NCI-H2196 (cell line): ENCODE data around the gene DNAH3.
"Not testable (repeated sequence)": the region's sequence is repeated elsewhere in the genome, so short reads cannot be mapped to it uniquely, and the experiment has no call there.

Experiments used
- DNase-seq: peaks from one replicate; lab custom pipeline; 2025; ENCODE audit not compliant: unreplicated experiment; lab: John Stamatoyannopoulos, UW

Gene DNAH3

DNA sequence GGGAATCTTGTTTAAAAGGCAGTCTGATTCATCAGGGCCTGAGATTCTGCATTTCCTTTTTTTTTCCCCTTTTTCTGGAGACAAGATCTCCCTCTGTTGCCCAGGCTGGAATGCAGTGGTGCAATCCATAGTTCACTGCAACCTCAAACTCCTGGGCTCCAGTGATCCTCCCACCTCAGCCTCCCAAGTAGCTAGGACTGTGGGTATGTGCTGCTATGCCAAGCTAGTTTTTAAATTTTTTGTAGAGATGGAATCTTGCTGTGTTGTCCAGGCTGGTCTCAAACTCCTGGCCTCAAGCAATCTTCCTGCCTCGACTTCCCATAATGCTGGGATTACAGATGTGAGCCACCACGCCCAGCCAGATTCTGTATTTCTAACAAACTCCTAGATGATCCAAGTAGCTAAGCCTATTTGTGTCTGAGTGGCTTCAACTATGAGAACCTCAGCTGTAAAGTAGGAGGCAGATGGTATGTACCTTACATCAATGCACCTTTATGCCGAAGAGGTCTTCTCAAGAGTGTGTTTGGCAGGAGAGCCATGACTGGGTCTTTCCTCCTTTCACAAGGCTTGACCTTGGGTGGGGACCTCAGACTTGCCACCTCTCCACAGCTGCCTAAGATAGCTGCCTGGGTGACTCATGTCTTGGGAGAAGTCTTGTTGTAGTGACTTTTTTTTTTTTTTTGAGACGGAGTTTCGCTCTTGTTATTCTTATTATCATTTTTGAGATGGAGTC, 18.8 kb upstream of the DNAH3 start:
- no peak for DNase-seq

DNA sequence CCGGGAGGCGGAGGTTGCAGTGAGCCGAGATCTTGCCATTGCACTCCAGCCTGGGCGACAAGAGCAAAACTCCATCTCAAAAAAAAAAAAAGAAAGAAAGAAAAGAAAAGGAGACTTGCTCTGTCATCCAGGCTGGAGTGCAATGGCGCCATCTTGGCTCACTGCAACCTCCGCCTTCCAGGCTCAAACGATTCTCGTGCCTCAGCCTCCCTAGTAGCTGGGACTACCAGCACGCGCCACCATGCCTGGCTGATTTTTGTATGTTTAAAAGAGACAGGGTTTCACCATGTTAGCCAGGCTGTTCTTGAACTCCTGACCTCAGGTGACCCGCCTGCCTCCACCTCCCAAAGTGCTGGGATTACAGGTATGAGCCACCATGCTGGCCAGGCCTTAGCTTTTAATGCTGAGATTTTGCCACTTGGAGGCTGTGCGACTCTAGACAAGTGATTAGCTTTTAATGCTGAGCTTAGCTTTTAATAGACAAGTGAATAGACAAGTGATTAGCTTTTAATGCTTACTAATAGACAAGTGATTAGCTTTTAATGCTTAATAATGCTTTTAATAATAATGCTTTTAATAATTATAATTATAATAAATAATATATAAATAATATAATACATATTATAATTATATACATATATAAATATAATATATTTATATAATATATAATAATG, 17.4 kb upstream of the DNAH3 start:
- DNase-seq: no peak

DNA sequence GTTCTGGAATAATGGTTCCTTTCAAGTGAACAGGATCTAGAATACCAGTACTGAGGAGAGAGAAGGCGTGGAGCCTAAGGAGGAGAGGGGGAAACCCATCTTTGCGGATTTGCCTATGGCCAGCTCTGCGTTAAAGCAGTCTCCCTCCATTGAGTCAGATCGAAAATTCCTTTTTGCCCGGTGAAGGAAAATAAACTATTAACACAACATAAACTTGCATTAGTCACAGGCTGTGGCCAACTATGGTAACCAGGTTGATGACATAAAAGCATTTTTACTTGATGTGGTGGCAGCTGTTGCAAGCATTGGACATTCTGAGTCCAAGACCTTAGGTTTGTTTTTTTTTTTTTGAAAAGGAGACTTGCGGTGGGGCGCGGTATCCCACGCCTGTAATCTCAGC, 16.7 kb upstream of the DNAH3 start:
- no peak for DNase-seq

DNA sequence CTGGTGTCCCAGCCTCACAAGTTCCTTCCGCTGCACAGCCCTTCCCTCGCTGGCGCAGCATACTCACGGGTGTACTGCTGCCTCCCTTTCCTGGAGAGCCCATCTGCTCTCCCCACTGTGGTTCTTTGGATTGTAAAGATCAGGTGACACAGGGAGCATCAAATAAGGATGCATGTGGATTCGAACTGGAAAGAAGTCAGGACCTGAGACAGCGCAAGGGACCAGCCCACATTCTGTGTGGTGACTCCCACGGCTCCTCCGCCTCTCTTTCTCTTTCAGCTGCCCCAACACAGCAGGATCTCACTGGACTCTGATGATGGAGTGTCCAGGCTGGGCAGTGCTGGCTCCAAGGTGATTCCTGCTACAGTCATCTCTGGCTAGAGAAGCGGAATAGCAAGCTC, 15.9 kb upstream of the DNAH3 start:
- no peak for DNase-seq

DNA sequence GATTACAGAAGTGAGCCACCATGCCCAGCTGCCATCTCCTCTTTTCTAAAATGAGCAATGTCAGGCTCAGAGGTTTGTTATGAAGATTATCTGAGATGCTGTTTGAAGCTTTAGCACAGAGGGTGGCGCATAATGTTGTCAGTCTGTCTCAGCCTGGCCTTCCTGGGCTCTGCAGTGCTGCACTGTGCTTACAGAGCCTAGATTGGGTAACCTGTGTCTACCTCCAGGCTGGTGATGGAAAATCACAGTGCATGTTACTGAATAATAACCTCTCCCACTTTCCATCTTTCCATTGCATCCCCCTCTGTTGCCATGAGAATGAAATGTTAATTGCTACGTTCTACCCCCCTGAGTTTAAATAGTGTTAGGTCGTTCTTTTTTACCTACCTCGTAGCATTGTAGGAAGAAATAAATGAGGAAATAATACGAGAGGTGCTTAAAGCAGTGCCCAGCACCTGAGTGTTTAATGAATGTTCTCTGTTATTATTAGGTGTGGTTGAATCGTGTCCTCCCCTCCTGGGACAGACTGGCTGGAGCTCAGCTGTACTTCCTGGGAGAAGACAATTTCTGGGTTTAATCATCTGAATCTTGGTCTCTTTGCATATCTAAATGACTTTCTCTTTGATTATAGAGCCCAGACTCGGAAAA, 14.0 kb upstream of the DNAH3 start:
- no peak for DNase-seq

DNA sequence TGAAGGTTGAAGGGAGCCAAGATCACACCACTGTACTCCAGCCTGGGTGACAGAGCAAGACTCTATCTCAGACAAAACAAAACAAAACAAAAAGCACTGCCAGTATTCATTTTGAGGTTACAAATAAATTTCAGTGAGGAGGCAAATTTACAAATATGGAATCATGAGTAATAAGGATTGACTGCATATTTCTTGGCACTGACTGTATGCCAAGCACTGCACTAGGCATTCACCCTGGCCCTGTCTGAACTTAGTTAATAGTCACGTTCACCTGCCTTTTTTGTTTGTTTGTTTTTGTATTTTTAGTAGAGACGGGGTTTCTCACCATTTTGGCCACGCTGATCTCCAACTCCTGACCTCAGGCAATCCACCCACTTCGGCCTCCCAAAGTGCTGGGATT, 12.9 kb upstream of the DNAH3 start:
- DNase-seq: no peak

DNA sequence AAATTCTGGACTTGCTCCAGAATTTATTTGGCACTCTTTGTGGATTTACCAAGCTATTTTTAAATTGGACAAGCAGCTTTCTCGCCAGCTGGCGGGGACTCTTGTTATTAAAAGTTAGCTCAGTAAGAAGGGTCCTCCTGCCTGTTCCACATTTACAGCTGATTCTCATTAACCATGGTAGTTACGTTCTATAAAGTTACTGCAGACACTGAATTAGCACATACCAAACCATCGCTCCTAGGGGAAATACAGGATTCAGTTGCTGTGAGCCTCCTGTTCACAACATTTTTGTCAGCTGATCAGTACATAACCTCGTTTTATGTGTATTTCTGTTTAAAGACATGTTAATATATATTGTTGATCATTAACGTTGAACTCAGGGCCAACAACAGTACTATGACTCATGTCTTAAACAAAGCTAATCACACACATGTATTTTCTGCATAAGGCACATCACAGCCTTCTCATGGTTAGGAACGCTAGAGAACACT, 12.1 kb upstream of the DNAH3 start:
- DNase-seq: no peak

DNA sequence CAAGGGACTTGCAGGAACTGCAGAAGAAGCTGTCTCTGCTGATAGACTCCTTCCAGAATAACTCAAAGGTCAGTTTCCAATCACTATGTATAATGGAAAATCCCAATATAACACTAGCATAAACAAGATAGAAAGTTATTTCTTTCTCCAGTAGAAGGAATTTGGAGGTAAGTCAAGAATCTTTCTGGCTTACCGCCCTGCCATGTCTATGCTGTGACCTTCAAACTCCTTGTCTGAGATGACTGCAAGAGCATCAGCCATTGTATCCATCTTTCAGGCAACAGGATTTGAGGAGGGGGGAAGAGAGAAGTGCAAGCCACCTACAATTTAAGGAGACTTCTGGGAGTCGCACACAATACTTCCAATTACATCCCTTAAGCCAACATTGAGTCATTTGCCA, 10.6 kb upstream of the DNAH3 start:
- no peak for DNase-seq

DNA sequence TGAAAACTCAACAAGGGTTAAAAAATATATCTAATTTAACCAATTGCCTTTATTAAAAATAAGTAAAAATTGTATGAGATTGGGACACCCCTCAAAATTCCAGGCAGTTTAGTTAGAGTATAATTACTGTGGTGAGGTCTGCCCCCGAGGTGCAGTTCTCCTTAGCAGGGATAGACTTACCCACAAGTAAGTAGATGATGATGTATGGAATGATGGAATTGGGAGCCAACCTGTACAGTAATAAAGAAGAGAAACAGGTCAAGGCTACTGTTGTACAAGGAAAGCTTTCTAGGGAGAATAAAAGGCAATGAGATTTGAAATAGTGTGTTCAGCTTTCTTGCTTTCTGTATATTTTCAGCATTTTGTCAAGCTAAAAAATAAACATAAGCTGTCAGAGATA, 9.6 kb upstream of the DNAH3 start:
- DNase-seq: no peak

DNA sequence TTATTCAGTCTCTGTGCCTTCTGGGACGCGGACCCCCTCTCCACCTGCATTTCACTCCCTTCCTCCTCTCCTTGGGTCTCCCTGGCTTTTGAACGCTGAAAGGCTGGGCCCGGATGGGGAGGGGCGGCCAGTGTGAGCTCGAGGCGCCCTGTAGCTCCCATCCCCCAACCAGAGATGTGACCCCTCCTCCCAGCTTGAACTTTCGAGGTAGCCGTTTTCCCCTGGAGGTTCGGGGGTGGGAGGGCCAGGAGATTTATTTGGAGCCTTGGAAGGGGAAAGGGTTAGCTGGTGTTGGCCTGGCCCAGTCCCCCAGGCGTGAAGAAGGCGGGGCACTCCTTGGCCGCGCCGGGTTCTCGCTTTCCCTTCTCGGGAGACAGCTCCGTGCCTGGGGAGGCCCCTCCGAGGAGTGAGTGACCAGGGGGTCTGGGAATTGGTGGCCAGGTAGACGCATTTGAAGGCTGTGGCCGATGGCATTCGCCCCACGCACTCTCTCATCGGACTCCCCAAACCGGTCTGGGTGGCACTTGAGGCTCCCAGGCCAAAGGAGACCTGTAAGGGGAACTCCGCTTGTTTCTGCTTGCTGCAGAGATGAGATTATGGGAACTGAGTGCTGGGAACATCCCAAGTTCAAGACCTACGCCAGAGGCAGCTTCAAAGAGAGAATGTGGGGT, 8.8 kb upstream of the DNAH3 start:
- no peak for DNase-seq

DNA sequence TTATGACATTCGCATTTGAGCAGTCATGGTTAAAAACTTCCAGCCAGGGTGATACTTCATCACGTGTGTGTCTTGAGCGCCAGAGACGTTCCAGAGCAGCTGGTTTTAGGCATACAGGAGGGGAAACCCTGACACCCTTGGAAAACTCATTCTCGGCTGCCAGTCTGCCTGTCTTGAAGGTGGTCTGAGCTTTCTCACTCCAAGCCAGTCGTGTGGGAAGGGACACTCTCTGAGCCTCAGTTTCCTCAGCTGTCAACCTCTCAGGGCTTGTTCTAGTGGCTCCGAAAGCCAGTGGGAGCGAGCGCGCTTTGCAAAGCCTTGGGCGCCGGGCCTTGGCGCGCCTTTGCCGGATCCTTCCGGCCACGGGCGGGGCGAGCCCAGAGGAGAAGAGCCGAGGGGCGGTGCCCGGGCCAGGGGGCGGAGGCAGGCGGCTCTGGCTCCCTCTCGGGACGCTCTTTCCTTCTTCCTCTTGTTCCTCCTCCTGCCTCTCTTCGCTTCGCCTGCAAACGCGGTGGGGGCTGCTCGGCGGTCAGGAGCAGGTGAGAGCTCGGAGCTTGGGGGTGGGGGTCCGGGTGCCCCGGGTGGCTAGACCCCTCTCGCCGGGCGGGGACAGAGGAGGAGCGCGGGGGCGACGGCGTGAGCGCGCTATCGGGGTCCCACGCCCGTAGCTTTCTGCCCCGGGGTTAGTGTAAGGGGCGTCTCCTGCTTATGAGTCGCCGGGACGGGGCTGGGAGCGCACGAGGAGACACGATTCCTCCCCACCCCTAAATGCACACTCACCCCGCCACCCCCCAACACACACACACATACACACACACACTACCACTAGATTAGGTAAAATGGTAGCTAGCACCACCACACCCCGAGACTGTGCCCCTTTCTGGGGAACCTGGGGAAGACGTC, 7.8 kb upstream of the DNAH3 start, which contains the start of gene LDAF1:
LDAF1 (plus strand) TSS at position 467 of the 903 bp plus-strand sequence. CDS start 2,509 bp downstream, outside the sequence.
- DNase-seq: peak; percentile 80

DNA sequence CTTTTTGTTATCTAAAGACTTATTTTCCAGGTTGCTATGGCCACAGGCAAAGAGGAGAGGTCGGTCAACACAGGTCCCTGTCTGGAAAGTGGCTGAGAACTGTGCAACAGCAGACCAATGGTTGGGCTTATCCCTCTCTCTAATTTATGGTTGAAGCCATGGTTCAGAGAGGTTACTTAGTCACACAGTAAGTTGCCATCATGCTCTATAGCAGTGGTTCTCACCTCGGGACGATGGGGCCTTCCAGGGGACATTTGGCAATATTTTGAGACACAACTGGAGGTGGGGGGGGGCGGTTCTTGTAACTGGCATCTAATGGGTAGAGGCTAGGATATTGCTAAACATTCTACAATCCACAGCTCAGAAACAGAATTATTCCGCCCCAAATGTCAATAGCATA, 7.0 kb upstream of the DNAH3 start:
- DNase-seq: no peak

DNA sequence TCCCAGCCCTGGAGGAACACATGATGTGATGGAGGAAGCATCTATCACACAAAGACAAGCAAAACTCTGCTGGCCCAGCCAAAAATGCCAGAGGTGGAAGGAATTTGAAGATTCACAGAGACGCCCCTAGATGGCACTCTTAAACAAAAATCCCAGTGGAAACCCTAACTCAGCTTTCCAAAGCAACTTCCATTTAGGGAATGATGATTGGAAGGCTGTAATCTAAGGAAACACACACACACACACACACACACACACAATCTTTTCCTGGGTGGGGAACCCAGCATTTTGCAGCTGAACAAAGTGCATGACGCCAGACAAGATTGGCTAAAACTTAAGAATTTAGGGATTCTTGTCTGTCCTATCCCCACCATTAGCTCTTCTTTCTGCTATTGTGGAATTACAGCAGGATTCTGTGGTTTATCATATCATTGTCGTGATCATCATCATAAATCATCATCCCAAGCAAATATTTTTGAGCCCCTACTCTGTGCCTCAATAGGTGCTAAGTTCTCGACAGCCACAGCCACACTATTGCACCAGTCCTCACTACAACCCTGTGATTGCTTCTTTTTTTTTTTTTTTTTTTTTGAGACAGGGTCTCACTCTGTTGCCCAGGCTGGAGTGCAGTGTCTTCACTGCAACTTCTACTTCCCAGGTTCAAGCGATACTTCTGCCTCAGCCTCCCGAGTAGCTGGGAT, 6.3 kb upstream of the DNAH3 start:
- DNase-seq: peak; percentile 66

DNA sequence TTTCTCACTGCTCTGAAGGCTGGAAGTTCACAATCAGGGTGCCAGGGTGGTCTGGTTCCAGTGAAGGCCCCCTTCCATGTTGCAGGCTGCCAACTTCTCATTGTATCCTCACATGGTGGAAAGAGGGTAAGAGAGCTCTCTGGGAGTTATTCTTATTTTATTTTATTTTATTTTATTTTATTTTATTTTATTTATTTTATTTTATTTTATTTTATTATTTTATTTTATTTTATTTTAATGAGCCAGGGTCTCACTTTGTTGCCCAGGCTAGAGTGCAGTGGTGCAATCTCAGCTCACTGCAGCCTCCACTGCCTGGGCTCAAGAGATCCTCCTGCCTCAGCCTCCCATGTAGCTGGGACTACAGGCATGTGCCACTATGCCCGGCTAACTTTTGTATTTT, 5.4 kb upstream of the DNAH3 start:
- not testable (repeated sequence) for DNase-seq

DNA sequence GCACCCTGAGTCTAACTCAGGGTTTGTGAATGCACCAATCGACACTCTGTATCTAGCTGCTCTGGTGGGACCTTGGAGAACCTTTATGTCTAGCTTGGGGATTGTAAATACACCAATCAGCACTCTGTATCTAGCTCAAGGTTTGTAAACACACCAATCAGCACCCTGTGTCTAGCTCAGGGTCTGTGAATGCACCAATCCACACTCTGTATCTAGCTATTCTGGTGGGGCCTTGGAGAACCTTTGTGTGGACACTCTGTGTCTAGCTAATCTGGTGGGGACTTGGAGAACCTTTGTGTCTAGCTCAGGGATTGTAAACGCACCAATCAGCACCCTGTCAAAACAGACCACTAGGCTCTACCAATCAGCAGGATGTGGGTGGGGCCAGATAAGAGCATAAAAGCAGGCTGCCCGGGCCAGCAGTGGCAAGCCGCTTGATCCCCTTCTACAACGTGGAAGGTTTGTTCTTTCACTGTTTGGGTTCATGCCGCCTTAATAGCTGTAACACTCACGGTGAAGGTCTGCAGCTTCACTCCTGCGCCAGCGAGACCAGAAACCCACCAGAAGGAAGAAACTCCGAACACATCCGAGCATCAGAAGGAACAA, 2.6 kb upstream of the DNAH3 start:
- DNase-seq: not testable (repeated sequence)

DNA sequence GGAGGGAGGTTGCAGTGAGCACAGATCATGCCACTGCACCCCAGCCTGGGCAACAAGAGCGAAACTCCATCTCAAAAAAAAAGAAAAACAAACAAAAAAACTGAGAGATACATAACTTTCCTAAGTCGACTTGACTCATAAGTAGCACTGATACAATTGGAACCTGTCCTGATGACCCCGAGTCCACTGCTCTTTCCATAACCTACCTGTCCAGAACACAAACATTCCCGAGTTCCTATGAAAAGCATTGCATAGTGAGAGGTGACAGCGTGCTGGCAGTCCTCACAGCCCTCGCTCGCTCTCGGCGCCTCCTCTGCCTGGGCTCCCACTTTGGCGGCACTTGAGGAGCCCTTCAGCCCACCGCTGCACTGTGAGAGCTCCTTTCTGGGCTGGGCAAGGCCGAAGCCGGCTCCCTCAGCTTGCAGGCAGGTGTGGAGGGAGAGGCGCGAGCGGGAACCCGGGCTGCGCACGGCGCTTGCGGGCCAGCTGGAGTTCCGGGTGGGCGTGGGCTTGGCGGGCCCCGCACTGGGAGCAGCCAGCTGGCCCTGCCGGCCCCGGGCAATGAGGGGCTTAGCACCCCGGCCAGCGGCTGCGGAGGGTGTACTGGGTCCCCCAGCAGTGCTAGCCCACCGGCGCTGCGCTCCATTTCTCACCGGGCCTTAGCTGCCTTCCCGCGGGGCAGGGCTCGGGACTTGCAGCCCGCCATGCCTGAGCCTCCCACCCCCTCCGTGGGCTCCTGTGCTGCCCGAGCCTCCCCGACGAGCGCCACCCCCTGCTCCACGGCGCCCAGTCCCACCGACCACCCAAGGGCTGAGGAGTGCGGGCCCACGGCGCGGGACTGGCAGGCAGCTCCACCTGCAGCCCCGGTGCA, 1.7 kb upstream of the DNAH3 start:
- not testable (repeated sequence) for DNase-seq

DNA sequence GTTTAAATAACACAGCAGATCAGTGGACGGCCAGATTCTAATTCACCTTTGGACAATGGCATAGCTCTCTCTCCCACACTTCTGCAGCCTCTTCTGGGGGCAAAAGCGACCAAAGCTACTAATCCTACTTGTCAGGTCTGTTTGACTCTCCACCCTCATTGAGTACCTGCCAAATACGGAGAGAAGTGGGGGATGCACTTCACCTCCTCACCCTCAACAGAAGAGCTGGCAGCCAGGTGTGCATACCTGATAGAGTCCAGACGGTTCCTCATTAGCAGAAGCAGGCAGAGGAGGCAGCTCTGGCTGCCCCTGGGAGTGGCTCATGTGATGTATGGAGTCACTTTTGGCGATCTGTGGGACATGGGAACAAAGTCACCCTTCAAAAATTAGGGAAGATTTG, 4.9 kb downstream of the DNAH3 start:
- DNase-seq: no peak

DNA sequence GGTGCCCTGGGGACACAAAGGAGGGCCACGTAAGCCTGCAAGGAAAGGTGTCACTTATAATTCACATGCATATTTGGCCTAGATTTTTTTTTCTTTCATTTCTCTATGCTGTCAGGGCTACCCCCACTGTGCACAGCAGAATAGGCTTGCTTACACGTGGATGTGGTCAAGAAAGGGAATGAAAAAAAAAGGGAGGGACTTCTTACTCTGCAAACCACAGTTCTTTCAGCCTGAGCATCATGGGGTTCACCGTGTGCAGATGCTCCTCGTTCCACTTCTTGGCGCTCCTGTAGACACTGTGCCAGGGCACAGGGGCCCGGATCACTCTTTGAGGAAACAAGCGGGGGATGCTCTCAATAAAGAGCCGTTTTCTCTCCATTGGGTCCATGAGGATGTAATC, 16.6 kb downstream of the DNAH3 start:
- no peak for DNase-seq
